Lower leg skin (tissue), 3 donors: Measurements from ENCODE around the gene DRAXIN.

ENCODE experiments used
- POLR2A ChIP-seq, 2 donors: fragments of 450-650 bp; IDR thresholded peaks; one replicate each; pipeline ENCODE4 v1.6.1; 2016 to 2017; ENCODE audit warnings: antibody characterized with exemption in 2 of 2, mild to moderate bottlenecking in 1 of 2, moderate library complexity in 1 of 2
- TF ChIP-seq, protein P1 (sequence below), 3 donors: fragments of 450-650 bp; IDR thresholded peaks; one replicate each; pipeline ENCODE4 v1.5.1; 2016; ENCODE audit warnings: antibody characterized with exemption in 3 of 3, mild to moderate bottlenecking in 3 of 3, moderate library complexity in 2 of 3

DNA sequence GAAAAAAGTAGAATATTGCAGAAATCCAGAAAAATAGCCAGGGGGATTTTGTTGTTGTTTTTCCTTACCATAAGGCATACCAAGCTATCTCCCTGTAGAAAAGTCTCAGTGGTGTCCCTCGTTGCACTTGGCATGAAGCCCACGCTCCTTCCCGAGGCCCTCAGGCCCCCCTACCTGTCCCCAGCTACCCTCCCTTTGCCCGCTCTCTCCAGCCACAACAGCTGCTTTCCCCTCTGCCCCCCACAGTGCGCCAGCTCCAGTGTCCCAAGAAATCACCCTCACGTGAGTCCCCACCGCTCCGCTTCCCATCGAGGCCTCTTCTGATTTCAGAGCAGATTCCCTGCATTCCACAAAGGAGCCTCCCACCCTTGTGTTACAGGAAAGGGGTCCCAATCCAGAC lies 52.8 kb downstream of the DRAXIN start:
- TF ChIP-seq, protein P1, sequence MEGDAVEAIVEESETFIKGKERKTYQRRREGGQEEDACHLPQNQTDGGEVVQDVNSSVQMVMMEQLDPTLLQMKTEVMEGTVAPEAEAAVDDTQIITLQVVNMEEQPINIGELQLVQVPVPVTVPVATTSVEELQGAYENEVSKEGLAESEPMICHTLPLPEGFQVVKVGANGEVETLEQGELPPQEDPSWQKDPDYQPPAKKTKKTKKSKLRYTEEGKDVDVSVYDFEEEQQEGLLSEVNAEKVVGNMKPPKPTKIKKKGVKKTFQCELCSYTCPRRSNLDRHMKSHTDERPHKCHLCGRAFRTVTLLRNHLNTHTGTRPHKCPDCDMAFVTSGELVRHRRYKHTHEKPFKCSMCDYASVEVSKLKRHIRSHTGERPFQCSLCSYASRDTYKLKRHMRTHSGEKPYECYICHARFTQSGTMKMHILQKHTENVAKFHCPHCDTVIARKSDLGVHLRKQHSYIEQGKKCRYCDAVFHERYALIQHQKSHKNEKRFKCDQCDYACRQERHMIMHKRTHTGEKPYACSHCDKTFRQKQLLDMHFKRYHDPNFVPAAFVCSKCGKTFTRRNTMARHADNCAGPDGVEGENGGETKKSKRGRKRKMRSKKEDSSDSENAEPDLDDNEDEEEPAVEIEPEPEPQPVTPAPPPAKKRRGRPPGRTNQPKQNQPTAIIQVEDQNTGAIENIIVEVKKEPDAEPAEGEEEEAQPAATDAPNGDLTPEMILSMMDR (IDR thresholded peaks at IDR 0.05), result no peak
- TF ChIP-seq POLR2A (IDR thresholded peaks at IDR 0.05), result no peak
